Measurements from ENCODE around the gene CALML6. TPM values are rescaled to one million over a fixed set of nuclear protein-coding genes. Genes with fewer than 3 reads are reported as not detected.

The CALML6 gene
- total and polyA plus RNA-seq, 2 experiments from 2014 or later, result 0.87 TPM; not detected in 1

- H3K4me3 ChIP-seq, result no peak overlapping the region
- H3K9me2 ChIP-seq (ENCODE audit: insufficient read depth), result no peaks in the 10 kb centered on the region
- Mint-ChIP-seq H3K27ac (peak overlapping the region; percentile 77), H3K36me3 (ENCODE audit: low read depth) (peaks cover 68% of the 10 kb centered on the region), H3K4me3 (no peak overlapping the region; the same call in 2 of the 3 replicates), H3K4me1 (peaks cover 10% of the 10 kb centered on the region), H3K9me3 (peaks cover 20% of the 10 kb centered on the region), H3K27me3 (ENCODE audit: insufficient read depth, low read depth, poor library complexity) (peaks cover 8% of the 10 kb centered on the region)
- ATAC-seq (no peak), DNase-seq (ENCODE audit: low spot score) (no peak)
- H3K27me3 ChIP-seq (ENCODE audit: insufficient read depth), result no peaks in the 10 kb centered on the region
- peaks cover 33% of the 10 kb centered on the region for H3F3A ChIP-seq (replicated peaks; ENCODE audit: low read depth)
- no peak overlapping the region for H2AFZ ChIP-seq
- H3K4me2 ChIP-seq, result no peak overlapping the region
- H3K79me2 ChIP-seq (replicated peaks; ENCODE audit: insufficient read depth), result peaks cover 100% of the 10 kb centered on the region
- TF ChIP-seq EZH2phosphoT487 (IDR thresholded peaks at IDR 0.05; ENCODE audit: unreplicated experiment), result no peak
- TF ChIP-seq EZH2 (IDR thresholded peaks at IDR 0.05; ENCODE audit: low read depth, unreplicated experiment), result no peak
- TF ChIP-seq CTCF (conservative IDR thresholded peaks at IDR 0.05; ENCODE audit: low read depth in 2 of 2), result no peak
- no peak for TF ChIP-seq CREB1 (CRISPR knock-in tag; IDR thresholded peaks at IDR 0.05; ENCODE audit: low read depth)
- TF ChIP-seq NANOG (IDR thresholded peaks at IDR 0.05; ENCODE audit: borderline replicate concordance), result no peak
- TF ChIP-seq POLR2AphosphoS5 (IDR thresholded peaks at IDR 0.05; ENCODE audit: low read depth), result no peak
- no peak for TF ChIP-seq ZNF114 (CRISPR knock-in tag; IDR thresholded peaks at IDR 0.05)
- no peak for TF ChIP-seq ZNF462 (CRISPR knock-in tag; IDR thresholded peaks at IDR 0.05)
- no peak for TF ChIP-seq REST (IDR thresholded peaks at IDR 0.05; ENCODE audit: unreplicated experiment)
- no peak for TF ChIP-seq ZNF331 (CRISPR knock-in tag; IDR thresholded peaks at IDR 0.05; ENCODE audit: low read depth)
- no peak for TF ChIP-seq ETS1 (IDR thresholded peaks at IDR 0.05)
- TF ChIP-seq JUNB (IDR thresholded peaks at IDR 0.05; ENCODE audit: unreplicated experiment), result no peak
- TF ChIP-seq STAT1 (IDR thresholded peaks at IDR 0.05; ENCODE audit: unreplicated experiment), result no peak
- H3K36me3 ChIP-seq (ENCODE audit: insufficient read depth), result peaks cover 13% of the 10 kb centered on the region; the same call in 1 of the 2 replicates
- peaks cover 90% of the 10 kb centered on the region for H4K20me1 ChIP-seq (replicated peaks; ENCODE audit: insufficient read depth)
- H3K27ac ChIP-seq (ENCODE audit: low read depth), result peak overlapping the region; percentile 70; the same call in 1 of the 2 replicates
- no peaks in the 10 kb centered on the region for H3K4me1 ChIP-seq (ENCODE audit: insufficient read depth)
These were observed 42.6 kb upstream of the CALML6 start for GRCh38 chr1:1872329-1872994.

Measured in GM23338 (cell line).